Tibial nerve (tissue), 4 donors: ENCODE measurements around the gene SNX19. TPM values are rescaled to one million over a fixed set of nuclear protein-coding genes. Genes with fewer than 3 reads are reported as not detected.

Experiments used
- DNase-seq, 2 donors: peaks; one replicate each; pipeline ENCODE4 v3.0.0-alpha.2; 2019; ENCODE audit warnings: low spot score in 2 of 2
- H3K27ac ChIP-seq, 4 donors: fragments of 200-600 bp; sonication (generic) in 3 of 4; one replicate each; pipeline ENCODE4 v1.5.1; 2017 to 2019; ENCODE audit warnings: mild to moderate bottlenecking in 1 of 4
- H3K27me3 ChIP-seq, 2 donors: fragments of 200-600 bp; sonication (generic) in 1 of 2; one replicate each; pipeline versions ENCODE4 v1.5.1 to v1.6.0; 2017 to 2019
- H3K36me3 ChIP-seq, 3 donors: fragments of 200-600 bp; sonication (generic); one replicate each; pipeline ENCODE4 v1.5.1; 2018 to 2019
- H3K4me1 ChIP-seq, 4 donors: fragments of 200-600 bp; sonication (generic) in 3 of 4; one replicate each; pipeline ENCODE4 v1.5.1; 2017 to 2019
- H3K4me3 ChIP-seq, 4 donors: fragments of 200-600 bp; sonication (generic) in 3 of 4; one replicate each; pipeline ENCODE4 v1.5.1; 2017 to 2019; ENCODE audit warnings: mild to moderate bottlenecking in 1 of 4, moderate library complexity in 1 of 4
- H3K9me3 ChIP-seq, 4 donors: fragments of 200-600 bp; sonication (generic) in 3 of 4; one replicate each; pipeline ENCODE4 v1.5.1; 2017 to 2019
- CTCF ChIP-seq, 5 experiments: fragments of 200-600 bp in 3 of 5; fragments of 450-650 bp in 2 of 5; sonication (generic) in 3 of 5; IDR thresholded peaks; one replicate each; pipeline ENCODE4 v1.5.1; 2016 to 2019; ENCODE audit warnings: antibody characterized with exemption in 5 of 5, mild to moderate bottlenecking in 3 of 5, moderate library complexity in 2 of 5
- EP300 ChIP-seq, 2 donors: sonication (generic); formaldehyde crosslinking; IDR thresholded peaks; one replicate each; pipeline ENCODE4 v1.6.1; 2017; ENCODE audit warnings: antibody characterized with exemption in 2 of 2, mild to moderate bottlenecking in 1 of 2
- POLR2A ChIP-seq, 2 donors: fragments of 450-650 bp; IDR thresholded peaks; one replicate each; pipeline ENCODE4 v1.6.1; 2017; ENCODE audit warnings: antibody characterized with exemption in 2 of 2, mild to moderate bottlenecking in 2 of 2, moderate library complexity in 2 of 2
- whole genome bisulfite sequencing, 2 donors: methylation state at CpG; one replicate each; pipeline ENCODE4 v1.1.5; 2018; 5-methylcytosine and 5-hydroxymethylcytosine counted together
- total RNA-seq, 4 donors: library from RNA; depleted of rRNA; stranded (reverse); fragments of >200 nt; gene quantifications; one replicate each; pipeline ENCODE4 v1.1.0, GENCODE V29; 2016

The SNX19 gene
- total RNA-seq, 4 donors from 2014 or later, result 94.2 to 141 (median 105) TPM

- H3K27ac ChIP-seq, result peak overlapping the region in 3 of 4 donors; percentile 54 to 88 (median 74)
- no peaks in the 10 kb centered on the region for H3K9me3 ChIP-seq
- H3K4me3 ChIP-seq, result no peak overlapping the region
- H3K36me3 ChIP-seq, result peaks cover 0 to 38% (median 0%) of the 10 kb centered on the region in 3 donors
- H3K4me1 ChIP-seq, result peaks cover 0 to 29% (median 8%) of the 10 kb centered on the region in 4 donors
- 48 to 57% methylated on average over 6 of the region's 6 CpGs for WGBS, 2 donors
- H3K27me3 ChIP-seq, result no peaks in the 10 kb centered on the region
- no peak for DNase-seq
- TF ChIP-seq POLR2A (IDR thresholded peaks at IDR 0.05), result no peak
- no peak for TF ChIP-seq CTCF (IDR thresholded peaks at IDR 0.05)
- no peak for TF ChIP-seq EP300 (IDR thresholded peaks at IDR 0.05)
These were observed 43.8 kb downstream of the SNX19 start for GRCh38 chr11:130872513-130872912.

DNA sequence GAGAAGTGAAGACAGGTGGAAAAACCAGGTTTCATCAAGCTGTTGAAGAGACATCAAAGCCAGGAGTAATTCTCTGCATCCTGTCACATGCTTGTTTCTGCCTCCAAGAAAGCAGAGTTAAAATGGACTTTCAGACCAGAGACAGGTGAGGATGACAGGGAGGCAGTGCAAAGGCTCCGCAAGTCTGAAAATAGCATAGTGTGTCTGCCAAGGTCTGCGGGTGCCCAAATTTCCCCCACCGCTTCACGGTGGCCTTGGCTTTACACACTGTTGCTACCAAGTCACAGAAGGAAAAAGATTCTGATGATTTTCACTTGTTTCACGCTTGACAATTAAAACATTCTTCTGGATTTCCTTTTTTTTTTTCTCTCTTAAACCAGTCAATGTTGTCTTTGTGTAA is 44.2 kb downstream of the SNX19 start:
- peaks cover 0 to 25% (median 8%) of the 10 kb centered on the region in 4 donors for H3K4me1 ChIP-seq
- no peaks in the 10 kb centered on the region for H3K27me3 ChIP-seq
- no peak overlapping the region for H3K4me3 ChIP-seq
- 75 to 80% methylated on average over 5 of the region's 5 CpGs for WGBS, 2 donors
- no peak for DNase-seq
- H3K27ac ChIP-seq, result peak overlapping the region in 2 of 4 donors; percentile 74 to 88
- H3K9me3 ChIP-seq, result no peaks in the 10 kb centered on the region
- TF ChIP-seq EP300 (IDR thresholded peaks at IDR 0.05), result no peak
- TF ChIP-seq POLR2A (IDR thresholded peaks at IDR 0.05), result no peak
- TF ChIP-seq CTCF (IDR thresholded peaks at IDR 0.05), result no peak
- H3K36me3 ChIP-seq, result peaks cover 0 to 34% (median 0%) of the 10 kb centered on the region in 3 donors

DNA sequence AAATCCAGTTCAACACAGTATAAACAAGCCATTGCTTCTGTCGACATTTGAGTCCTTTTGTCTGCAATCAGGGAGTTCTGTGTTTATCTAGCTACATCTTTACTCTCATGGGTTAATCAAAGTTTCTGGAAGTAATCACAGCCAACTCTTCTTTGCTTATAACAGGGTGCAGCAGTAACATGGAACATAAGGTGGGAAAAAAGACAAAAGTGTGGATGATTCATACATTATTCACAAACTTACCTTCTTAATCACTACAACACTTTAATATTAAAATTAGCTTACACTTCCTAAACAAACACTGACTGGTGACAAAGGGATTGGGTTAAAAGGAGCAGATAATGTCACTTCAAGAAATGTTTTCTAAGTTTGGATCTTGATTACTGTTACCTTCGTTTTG is 44.7 kb downstream of the SNX19 start:
- Histone ChIP-seq H3K36me3 (peaks cover 0 to 29% (median 0%) of the 10 kb centered on the region in 3 donors), H3K27ac (peak overlapping the region in 2 of 4 donors; percentile 74 to 88), H3K27me3 (no peaks in the 10 kb centered on the region), H3K9me3 (no peaks in the 10 kb centered on the region), H3K4me1 (peaks cover 0 to 22% (median 8%) of the 10 kb centered on the region in 4 donors), H3K4me3 (no peak overlapping the region)
- TF ChIP-seq CTCF (IDR thresholded peaks at IDR 0.05), result no peak
- no peak for TF ChIP-seq EP300 (IDR thresholded peaks at IDR 0.05)
- TF ChIP-seq POLR2A (IDR thresholded peaks at IDR 0.05), result no peak
- no peak for DNase-seq
- WGBS, 2 donors, result 72 to 75% methylated on average over 2 of the region's 2 CpGs

DNA sequence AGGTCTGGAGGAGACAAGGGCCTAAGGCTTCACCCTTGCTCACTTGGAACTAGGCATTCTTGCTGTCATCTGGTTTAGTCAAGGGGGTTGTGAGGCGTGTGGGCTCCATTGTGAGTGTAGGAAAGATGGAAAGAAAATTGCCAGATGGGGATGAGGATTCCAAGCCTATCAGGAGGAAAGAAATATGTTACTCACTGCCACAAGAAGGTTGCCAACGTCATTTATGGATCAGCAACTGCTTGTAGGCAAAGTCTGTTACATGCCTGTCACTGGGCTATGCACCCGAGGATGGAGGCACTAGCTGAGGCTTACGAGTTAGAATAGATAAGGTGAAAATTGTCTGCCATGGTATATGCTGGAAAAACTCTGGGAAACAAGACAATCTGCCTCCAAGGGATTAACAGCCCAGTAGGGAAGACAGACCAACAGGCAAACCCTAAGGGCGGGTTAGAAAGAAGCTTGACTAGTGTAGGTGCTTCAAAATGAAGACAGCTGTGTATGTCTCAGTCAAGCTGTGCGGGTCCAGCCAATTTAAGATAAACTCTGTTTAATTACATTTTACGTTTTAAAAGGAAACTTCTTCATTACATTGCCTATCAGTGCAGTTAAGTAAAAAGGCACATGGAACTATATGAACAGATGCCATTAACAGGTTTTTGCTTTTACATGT is 47.4 kb downstream of the SNX19 start:
- Histone ChIP-seq H3K36me3 (peaks cover 0 to 6% (median 0%) of the 10 kb centered on the region in 3 donors), H3K27ac (no peak overlapping the region), H3K27me3 (no peaks in the 10 kb centered on the region), H3K9me3 (no peaks in the 10 kb centered on the region), H3K4me1 (peaks cover 0 to 22% (median 8%) of the 10 kb centered on the region in 4 donors), H3K4me3 (no peak overlapping the region)
- 78 to 91% methylated on average over 7 of the region's 7 CpGs for WGBS, 2 donors
- TF ChIP-seq POLR2A (IDR thresholded peaks at IDR 0.05), result no peak
- TF ChIP-seq CTCF (IDR thresholded peaks at IDR 0.05), result no peak
- TF ChIP-seq EP300 (IDR thresholded peaks at IDR 0.05), result no peak
- DNase-seq, result no peak

GRCh38 chr11:130868086-130868710 is 48.1 kb downstream of the SNX19 start:
- H3K4me1 ChIP-seq, result peaks cover 0 to 17% (median 6%) of the 10 kb centered on the region in 4 donors
- 82 to 87% methylated on average over 8 of the region's 8 CpGs for WGBS, 2 donors
- TF ChIP-seq CTCF (IDR thresholded peaks at IDR 0.05) (no peak), POLR2A (IDR thresholded peaks at IDR 0.05) (no peak)

More at GRCh38 chr11:130868086-130868710, 48.1 kb downstream of the SNX19 start:
- Histone ChIP-seq H3K9me3 (no peaks in the 10 kb centered on the region), H3K36me3 (peaks cover 0 to 6% (median 0%) of the 10 kb centered on the region in 3 donors), H3K27me3 (no peaks in the 10 kb centered on the region), H3K4me3 (no peak overlapping the region), H3K27ac (no peak overlapping the region)
- no peak for DNase-seq
